ENCODE results near the gene FOXP3.

The FOXP3 gene

GRCh38 chrX:49225858-49226257 lies 38.7 kb downstream of the FOXP3 start:
- TF ChIP-seq CTCF (IDR thresholded peaks at IDR 0.05; ENCODE audit: control insufficient read depth, extremely low read depth, insufficient read depth) = no peak
- no peak overlapping the region for H3K4me3 ChIP-seq (ENCODE audit: low read depth, low read length)
- no peak for DNase-seq (ENCODE audit: low read depth)

DNA sequence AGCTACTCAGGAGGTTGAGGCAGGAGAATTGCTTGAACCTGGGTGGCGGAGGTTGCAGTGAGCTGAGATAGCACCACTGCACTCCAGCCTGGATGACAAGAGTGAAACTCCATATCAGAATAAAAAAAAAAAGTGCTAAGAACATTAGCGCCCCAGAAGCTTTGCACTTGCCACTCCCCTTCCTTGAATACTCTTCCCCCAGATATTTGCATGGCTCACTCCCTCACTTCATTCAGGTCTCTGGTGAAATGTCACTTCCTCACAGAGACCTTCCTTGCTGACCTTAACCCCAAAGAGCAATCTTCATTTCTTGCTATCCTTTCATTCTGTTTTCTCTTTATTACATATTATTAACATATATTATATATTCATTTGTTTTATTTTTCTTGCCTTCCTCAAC lies 42.6 kb downstream of the FOXP3 start:
- H3K4me3 ChIP-seq (ENCODE audit: low read depth, low read length) = no peak overlapping the region
- no peak for TF ChIP-seq CTCF (IDR thresholded peaks at IDR 0.05; ENCODE audit: control insufficient read depth, extremely low read depth, insufficient read depth)
- no peak for DNase-seq (ENCODE audit: low read depth)

- no peak overlapping the region for H3K4me3 ChIP-seq (ENCODE audit: low read depth, low read length)
- no peak for TF ChIP-seq CTCF (IDR thresholded peaks at IDR 0.05; ENCODE audit: control insufficient read depth, extremely low read depth, insufficient read depth)
- DNase-seq (ENCODE audit: low read depth) = no peak
Observed at GRCh38 chrX:49220100-49220499, 44.4 kb downstream of the FOXP3 start.

DNA sequence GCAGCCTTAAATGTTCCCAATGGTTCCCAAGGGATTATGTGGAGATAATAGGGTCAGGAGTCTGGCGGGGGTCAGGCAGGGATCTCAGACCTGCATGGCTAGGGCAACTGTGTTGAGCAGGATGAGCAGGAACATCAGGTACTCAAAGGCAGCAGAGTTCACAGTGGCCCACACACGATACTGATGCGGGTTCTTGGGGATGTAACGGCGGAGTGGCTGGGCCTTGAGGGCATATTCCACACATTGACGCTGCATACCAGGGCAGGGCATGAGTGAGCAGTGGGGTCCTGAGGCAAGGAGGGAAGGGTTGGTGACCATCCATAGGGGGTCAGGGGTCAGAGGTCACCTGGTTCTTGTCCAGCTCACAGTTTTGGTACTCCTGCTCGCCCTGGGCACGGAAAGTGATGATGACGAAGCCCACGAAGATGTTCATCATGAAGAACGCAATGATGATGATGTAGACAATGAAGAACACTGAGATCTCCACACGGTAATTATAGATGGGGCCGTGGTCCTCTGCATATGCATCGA lies 49.4 kb downstream of the FOXP3 start:
- DNase-seq (ENCODE audit: low read depth) = no peak
- TF ChIP-seq CTCF (IDR thresholded peaks at IDR 0.05; ENCODE audit: control insufficient read depth, extremely low read depth, insufficient read depth) = no peak
- H3K4me3 ChIP-seq (ENCODE audit: low read depth, low read length) = no peak overlapping the region

DNA sequence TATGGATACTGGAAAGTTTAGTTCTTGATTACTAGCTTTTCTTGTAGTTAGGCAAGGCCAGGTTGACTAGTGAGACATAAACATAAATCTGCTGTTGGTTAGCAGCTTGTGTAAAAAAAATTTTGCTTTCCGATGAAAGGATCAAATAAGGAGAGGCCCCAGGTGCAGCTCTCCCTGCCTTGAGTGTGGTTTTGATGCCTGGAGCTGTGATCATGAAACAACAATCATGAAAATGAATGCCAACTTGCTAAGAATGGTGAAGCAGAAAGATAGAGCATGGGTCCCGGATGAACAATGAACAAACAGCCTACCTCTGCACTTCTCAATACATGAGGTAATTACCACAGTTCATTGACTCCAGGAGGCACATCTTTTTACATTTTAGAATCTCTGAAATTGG lies 50.1 kb downstream of the FOXP3 start:
- DNase-seq (ENCODE audit: low read depth) = no peak
- H3K4me3 ChIP-seq (ENCODE audit: low read depth, low read length) = no peak overlapping the region
- no peak for TF ChIP-seq CTCF (IDR thresholded peaks at IDR 0.05; ENCODE audit: control insufficient read depth, extremely low read depth, insufficient read depth)

GRCh38 chrX:49212861-49213260 lies 51.6 kb downstream of the FOXP3 start:
- no peak for TF ChIP-seq CTCF (IDR thresholded peaks at IDR 0.05; ENCODE audit: control insufficient read depth, extremely low read depth, insufficient read depth)
- no peak for DNase-seq (ENCODE audit: low read depth)
- H3K4me3 ChIP-seq (ENCODE audit: low read depth, low read length) = no peak overlapping the region

- DNase-seq (ENCODE audit: low read depth) = no peak
- no peak overlapping the region for H3K4me3 ChIP-seq (ENCODE audit: low read depth, low read length)
- no peak for TF ChIP-seq CTCF (IDR thresholded peaks at IDR 0.05; ENCODE audit: control insufficient read depth, extremely low read depth, insufficient read depth)
Observed at GRCh38 chrX:49212209-49212608, 52.3 kb downstream of the FOXP3 start.
